H1 (cell line): ENCODE results near the gene PGBD5.

Experiments used
- ASH2L ChIP-seq: fragments of 200-600, 300-600 bp; sonication (generic); IDR thresholded peaks from one replicate; pipeline ENCODE4 v1.7.1; 2017; ENCODE audit warnings: low read length
- EGR1 ChIP-seq: IDR thresholded peaks from 2 replicates; pipeline ENCODE4 v1.6.1; 2011; ENCODE audit warnings: low read depth, low read length, borderline replicate concordance
- TF ChIP-seq, protein P1 (sequence below), 3 experiments: IDR thresholded peaks; 1 replicate in 2 of 3; 2 replicates in 1 of 3; pipeline versions ENCODE4 v1.5.1 to v1.6.1; 2011; ENCODE audit warnings: low read length in 3 of 3, mild to moderate bottlenecking in 3 of 3, inconsistent platforms in 2 of 3, low read depth in 1 of 3, moderate library complexity in 1 of 3; ENCODE audit not compliant: insufficient read depth in 1 of 3; ENCODE audit errors: control extremely low read depth in 1 of 3

DNA sequence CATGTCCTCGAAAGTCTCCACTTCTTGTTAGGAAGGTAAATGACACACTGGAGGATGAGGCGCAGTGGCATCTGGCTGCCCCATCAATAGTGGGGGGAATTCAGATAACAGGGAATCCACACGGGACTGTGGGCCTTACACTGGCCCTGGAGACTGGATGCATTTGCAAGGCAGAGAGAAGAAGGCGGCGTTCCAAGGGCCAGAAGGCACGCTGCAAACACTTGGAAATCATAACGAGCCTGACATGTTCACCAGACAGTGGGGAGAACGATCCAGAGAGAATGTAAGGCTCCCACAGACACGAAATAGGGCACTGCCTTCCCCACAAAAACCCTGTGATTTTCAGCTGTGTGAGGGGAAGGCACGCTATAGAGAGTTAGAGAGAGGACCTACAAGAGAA, 70.5 kb downstream of the PGBD5 start:
- TF ChIP-seq, protein P1, sequence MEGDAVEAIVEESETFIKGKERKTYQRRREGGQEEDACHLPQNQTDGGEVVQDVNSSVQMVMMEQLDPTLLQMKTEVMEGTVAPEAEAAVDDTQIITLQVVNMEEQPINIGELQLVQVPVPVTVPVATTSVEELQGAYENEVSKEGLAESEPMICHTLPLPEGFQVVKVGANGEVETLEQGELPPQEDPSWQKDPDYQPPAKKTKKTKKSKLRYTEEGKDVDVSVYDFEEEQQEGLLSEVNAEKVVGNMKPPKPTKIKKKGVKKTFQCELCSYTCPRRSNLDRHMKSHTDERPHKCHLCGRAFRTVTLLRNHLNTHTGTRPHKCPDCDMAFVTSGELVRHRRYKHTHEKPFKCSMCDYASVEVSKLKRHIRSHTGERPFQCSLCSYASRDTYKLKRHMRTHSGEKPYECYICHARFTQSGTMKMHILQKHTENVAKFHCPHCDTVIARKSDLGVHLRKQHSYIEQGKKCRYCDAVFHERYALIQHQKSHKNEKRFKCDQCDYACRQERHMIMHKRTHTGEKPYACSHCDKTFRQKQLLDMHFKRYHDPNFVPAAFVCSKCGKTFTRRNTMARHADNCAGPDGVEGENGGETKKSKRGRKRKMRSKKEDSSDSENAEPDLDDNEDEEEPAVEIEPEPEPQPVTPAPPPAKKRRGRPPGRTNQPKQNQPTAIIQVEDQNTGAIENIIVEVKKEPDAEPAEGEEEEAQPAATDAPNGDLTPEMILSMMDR (IDR thresholded peaks at IDR 0.05; ENCODE audit: control extremely low read depth in 1 of 3, insufficient read depth in 1 of 3, low read depth in 1 of 3, low read length in 3 of 3) = no peak
- TF ChIP-seq ASH2L = no peak
- TF ChIP-seq EGR1 = no peak
